GM12892 (cell line): Measurements from ENCODE around the gene MAGEA12.
"Not testable (repeated sequence)": the region's sequence is repeated elsewhere in the genome, so short reads cannot be mapped to it uniquely, and the experiment has no call there.

Experiments used
- POLR2A ChIP-seq: IDR thresholded peaks from 2 replicates; pipeline ENCODE4 v1.6.1; 2011; ENCODE audit warnings: low read depth, low read length, control low read depth
- TAF1 ChIP-seq: IDR thresholded peaks from 2 replicates; pipeline ENCODE4 v1.6.1; 2011; ENCODE audit warnings: low read depth, mild to moderate bottlenecking, control low read depth, low read length, borderline replicate concordance

GRCh38 chrX:152734143-152734858 is 744 bp downstream of the MAGEA12 start:
- TF ChIP-seq POLR2A, TAF1: not testable (repeated sequence)
